H1 (cell line): ENCODE measurements around the gene TEX10. TPM values are rescaled to one million over a fixed set of nuclear protein-coding genes. Genes with fewer than 3 reads are reported as not detected.

ENCODE experiments used
- CTCF ChIA-PET: fragments of 300-600 bp; sonication (Branson Sonifier 250); formaldehyde crosslinking; loops from one replicate; lab custom pipeline; 2021; ENCODE audit not compliant: partially characterized antibody; lab: Charles Lee
- POLR2A ChIA-PET: fragments of 300-600 bp; sonication (Branson Sonifier 250); formaldehyde crosslinking; loops from one replicate; lab custom pipeline; 2021; ENCODE audit warnings: inconsistent platforms; ENCODE audit not compliant: partially characterized antibody; lab: Charles Lee
- DNase-seq, 2 experiments: peaks; one replicate each; pipeline versions ENCODE4 v3.0.0 to v3.0.0-alpha.2; 2010 to 2022; ENCODE audit warnings: low spot score in 2 of 2, low read depth in 1 of 2, mixed read lengths in 1 of 2
- FAIRE-seq: peaks from 2 replicates; lab custom pipeline; 2011; peaks lifted over from hg19 to GRCh38; lab: Jason Lieb, UNC
- H2AFZ ChIP-seq: 2 replicates; pipeline ENCODE4 v1.8.1; 2012; ENCODE audit warnings: low read length, inconsistent platforms
- H2AK5ac ChIP-seq: 2 replicates; pipeline ENCODE4 v1.6.1; 2013; ENCODE audit warnings: low read depth, low read length
- H2BK120ac ChIP-seq: replicated peaks from 2 replicates; pipeline ENCODE3; 2013; ENCODE audit warnings: low read depth, low read length, inconsistent platforms
- H2BK12ac ChIP-seq: 2 replicates; pipeline ENCODE4 v1.6.1; 2013; ENCODE audit warnings: low read depth, low read length
- H2BK15ac ChIP-seq: 2 replicates; pipeline ENCODE4 v1.6.1; 2013; ENCODE audit warnings: low read length
- H2BK20ac ChIP-seq: 2 replicates; pipeline ENCODE4 v1.6.1; 2013; ENCODE audit warnings: low read length
- H2BK5ac ChIP-seq: 2 replicates; pipeline ENCODE4 v1.6.1; 2013; ENCODE audit warnings: low read depth, low read length
- H3K14ac ChIP-seq: 2 replicates; pipeline ENCODE4 v1.6.1; 2013; ENCODE audit warnings: inconsistent platforms; ENCODE audit not compliant: insufficient read length
- H3K18ac ChIP-seq: 2 replicates; pipeline ENCODE4 v1.6.1; 2013; ENCODE audit warnings: low read length; ENCODE audit errors: extremely low read depth
- H3K23ac ChIP-seq: 2 replicates; pipeline ENCODE4 v1.6.1; 2013; ENCODE audit warnings: inconsistent platforms; ENCODE audit not compliant: insufficient read length
- H3K23me2 ChIP-seq: 2 replicates; pipeline ENCODE4 v1.6.1; 2013; ENCODE audit warnings: low read depth, low read length
- H3K27ac ChIP-seq: 2 replicates; pipeline ENCODE4 v1.6.1; 2011; ENCODE audit warnings: low read depth, low read length, inconsistent platforms
- H3K27me3 ChIP-seq, 4 experiments: replicated peaks in 1 of 4; 1 replicate in 1 of 4; 2 replicates in 3 of 4; pipeline versions ENCODE4 v1.6.1 to v1.8.1; 2011 to 2013; ENCODE audit warnings: low read length in 3 of 4, mild to moderate bottlenecking in 3 of 4, inconsistent platforms in 2 of 4, mixed read lengths in 2 of 4, moderate library complexity in 1 of 4; ENCODE audit not compliant: control insufficient read depth in 3 of 4, insufficient read depth in 3 of 4; ENCODE audit errors: extremely low read depth in 1 of 4
- H3K36me3 ChIP-seq, 4 experiments: 2 replicates each; pipeline versions ENCODE4 v1.6.1 to v1.8.1; 2011 to 2013; ENCODE audit warnings: mild to moderate bottlenecking in 4 of 4, low read length in 3 of 4, moderate library complexity in 2 of 4, control low read depth in 1 of 4, inconsistent platforms in 1 of 4; ENCODE audit not compliant: insufficient read depth in 4 of 4, control insufficient read depth in 2 of 4
- H3K4ac ChIP-seq: replicated peaks from 2 replicates; pipeline ENCODE3; 2013; ENCODE audit warnings: low read length, low read depth, mixed read lengths, inconsistent platforms; ENCODE audit not compliant: insufficient read length
- H3K4me1 ChIP-seq, 4 experiments: replicated peaks in 1 of 4; 1 replicate in 1 of 4; 2 replicates in 3 of 4; pipeline versions ENCODE4 v1.6.1 to v1.8.1; 2011 to 2013; ENCODE audit warnings: low read length in 3 of 4, inconsistent platforms in 2 of 4, mixed read lengths in 1 of 4; ENCODE audit not compliant: insufficient read depth in 4 of 4, control insufficient read depth in 3 of 4
- H3K4me2 ChIP-seq, 2 experiments: 2 replicates each; pipeline versions ENCODE4 v1.6.1 to v1.8.1; 2011 to 2013; ENCODE audit warnings: low read depth in 2 of 2, low read length in 2 of 2, control low read depth in 1 of 2, inconsistent platforms in 1 of 2, mild to moderate bottlenecking in 1 of 2; ENCODE audit not compliant: insufficient read depth in 1 of 2
- H3K4me3 ChIP-seq, 4 experiments: fragments of 200-600, 300-600 bp in 1 of 4; sonication (generic), shearing (Covaris generic), sonication (Bioruptor Twin) in 1 of 4; 2 replicates each; pipeline versions ENCODE4 v1.5.1 to v1.8.1; 2011 to 2016; ENCODE audit warnings: low read length in 4 of 4, low read depth in 3 of 4, control low read depth in 2 of 4, inconsistent platforms in 2 of 4, mild to moderate bottlenecking in 2 of 4, mixed read lengths in 1 of 4, moderate library complexity in 1 of 4; ENCODE audit not compliant: insufficient read depth in 2 of 4; ENCODE audit errors: extremely low read depth in 1 of 4
- H3K56ac ChIP-seq: replicated peaks from 2 replicates; pipeline ENCODE3; 2013; ENCODE audit warnings: low read depth, mild to moderate bottlenecking, mixed read lengths, low read length, inconsistent platforms; ENCODE audit not compliant: insufficient read length
- H3K79me1 ChIP-seq: 2 replicates; pipeline ENCODE4 v1.6.1; 2013; ENCODE audit warnings: low read depth, low read length, control low read depth
- H3K79me2 ChIP-seq, 2 experiments: 2 replicates each; pipeline versions ENCODE4 v1.6.1 to v1.8.1; 2012 to 2013; ENCODE audit warnings: low read length in 2 of 2, mild to moderate bottlenecking in 2 of 2, inconsistent platforms in 1 of 2; ENCODE audit not compliant: insufficient read depth in 2 of 2, control insufficient read depth in 1 of 2
- H3K9ac ChIP-seq, 4 experiments: replicated peaks in 1 of 4; 1 replicate in 1 of 4; 2 replicates in 3 of 4; pipeline versions ENCODE4 v1.6.1 to v1.8.1; 2011 to 2013; ENCODE audit warnings: low read depth in 3 of 4, low read length in 3 of 4, control low read depth in 2 of 4, mild to moderate bottlenecking in 2 of 4, moderate library complexity in 2 of 4, inconsistent platforms in 1 of 4; ENCODE audit errors: extremely low read depth in 1 of 4
- H3K9me3 ChIP-seq, 2 experiments: 2 replicates each; pipeline versions ENCODE4 v1.6.1 to v1.8.1; 2012 to 2013; ENCODE audit warnings: mild to moderate bottlenecking in 2 of 2, moderate library complexity in 2 of 2, control low read depth in 1 of 2, inconsistent platforms in 1 of 2, low read depth in 1 of 2, low read length in 1 of 2, mixed read lengths in 1 of 2; ENCODE audit not compliant: insufficient read depth in 2 of 2
- H4K20me1 ChIP-seq, 2 experiments: replicated peaks in 1 of 2; 2 replicates each; pipeline versions ENCODE3 to v1.8.1; 2011 to 2013; ENCODE audit warnings: inconsistent platforms in 2 of 2, low read length in 2 of 2, mild to moderate bottlenecking in 1 of 2; ENCODE audit not compliant: insufficient read depth in 2 of 2, control insufficient read depth in 1 of 2
- H4K5ac ChIP-seq: 2 replicates; pipeline ENCODE4 v1.6.1; 2013; ENCODE audit warnings: low read length, low read depth, mixed read lengths, inconsistent platforms; ENCODE audit not compliant: insufficient read length
- H4K8ac ChIP-seq: 2 replicates; pipeline ENCODE4 v1.8.0; 2013; ENCODE audit warnings: mild to moderate bottlenecking, moderate library complexity, low read length, inconsistent platforms; ENCODE audit not compliant: insufficient read depth; ENCODE audit errors: extremely low read depth
- H4K91ac ChIP-seq: replicated peaks from 2 replicates; pipeline ENCODE3; 2013; ENCODE audit warnings: low read length, mixed read lengths, inconsistent platforms; ENCODE audit not compliant: insufficient read length
- KDM1A ChIP-seq: fragments of 200-600, 300-600 bp; sonication (generic); IDR thresholded peaks from 2 replicates; pipeline ENCODE4 v1.7.1; 2016; ENCODE audit warnings: mild to moderate bottlenecking, low read length, borderline replicate concordance
- MAX ChIP-seq: IDR thresholded peaks from 2 replicates; pipeline ENCODE4 v1.6.1; 2012; ENCODE audit warnings: inconsistent platforms
- polyA plus RNA-seq, 7 experiments: library from polyadenylated mRNA; depleted of rRNA in 3 of 7; stranded (reverse) in 5 of 7; unstranded in 2 of 7; fragments of >200 nt in 5 of 7; fragments of 200-250 nt in 2 of 7; gene quantifications; 1 replicate in 5 of 7; 2 replicates in 1 of 7; 4 replicates in 1 of 7; pipeline versions ENCODE4 v1.2.1 to v1.2.3, GENCODE V29; 2011 to 2013; ENCODE audit warnings: missing spikeins in 2 of 7, mixed read lengths in 2 of 7
- total RNA-seq: library from RNA; stranded (reverse); fragmentation: NEBNext Ultra II Directional; extraction: Animal tissue kit (Norgen Biotek cat#: 25700); gene quantifications from 2 replicates; pipeline ENCODE4 v1.2.1, GENCODE V29; 2021

Gene TEX10
- total and polyA plus RNA-seq, 2 of the 8 experiments (the other 6 are each of a cell fraction or from before 2014, with no cell fraction given) = 46.9 to 81.0 TPM

DNA sequence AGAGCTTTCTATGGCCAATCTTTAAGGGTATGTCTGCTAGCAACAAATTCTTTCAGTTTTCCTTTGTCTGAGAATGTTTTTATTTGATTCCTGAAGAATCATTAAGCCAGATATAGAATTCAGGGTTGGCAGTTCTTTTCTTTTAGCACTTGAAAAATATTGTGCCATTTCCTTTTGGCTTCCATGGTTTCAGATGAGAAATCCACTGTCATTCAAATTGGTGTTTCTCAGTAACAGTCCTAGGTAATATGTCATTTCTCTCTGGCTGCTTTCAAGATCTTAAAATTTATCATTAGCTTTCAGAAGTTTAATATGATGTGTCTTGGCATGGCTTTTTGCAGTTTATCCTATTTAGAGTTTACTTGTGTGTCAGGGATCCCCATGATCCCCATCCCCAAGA lies 67.7 kb downstream of the TEX10 start:
- TF ChIP-seq KDM1A = no peak
- no peak for TF ChIP-seq MAX
- Histone ChIP-seq H3K4me2 (no peak overlapping the region), H2BK20ac (no peak overlapping the region), H2BK5ac (no peak overlapping the region), H3K23ac (no peak overlapping the region), H3K79me1 (no peaks in the 10 kb centered on the region; the same call in 1 of the 2 replicates), H2BK12ac (no peak overlapping the region), H3K56ac (no peak overlapping the region), H2BK120ac (no peak overlapping the region), H3K14ac (no peak overlapping the region), H3K4ac (no peak overlapping the region), H2BK15ac (no peak overlapping the region), H3K23me2 (no peaks in the 10 kb centered on the region), H3K36me3 (peaks cover 0 to 15% (median 0%) of the 10 kb centered on the region in 4 experiments; a peak in 2 of 8 replicates), H2AFZ (no peak overlapping the region), H3K18ac (no peak overlapping the region), H3K4me1 (no peaks in the 10 kb centered on the region), H3K79me2 (no peaks in the 10 kb centered on the region), H4K5ac (no peak overlapping the region), H4K20me1 (no peaks in the 10 kb centered on the region), H2AK5ac (no peak overlapping the region), H3K9ac (no peak overlapping the region), H3K27ac (no peak overlapping the region), H3K4me3 (no peak overlapping the region), H4K91ac (no peak overlapping the region), H3K9me3 (peaks cover 2 to 6% of the 10 kb centered on the region in 2 experiments; a peak in 1 of 4 replicates), H4K8ac (no peak overlapping the region), H3K27me3 (no peaks in the 10 kb centered on the region)
- no peak for FAIRE-seq
- DNase-seq = no peak
- CTCF ChIA-PET = no interaction called here
- POLR2A ChIA-PET = interaction anchor here (1.6 kb wide), 1 partner anchor 11 kb away, joined by 4 read pairs; no protein-coding TSS in a partner anchor
